NCI-H2081 treated with DMSO at 0.1 percent for 48 hours (cell line): ENCODE data around the gene ZNF138.
"Not testable (repeated sequence)": the region's sequence is repeated elsewhere in the genome, so short reads cannot be mapped to it uniquely, and the experiment has no call there.

Experiments
- DNase-seq: peaks from one replicate; lab custom pipeline; 2025; lab: John Stamatoyannopoulos, UW

The ZNF138 gene

GRCh38 chr7:64838691-64839090 lies 44.5 kb downstream of the ZNF138 start:
- DNase-seq = no peak

- no peak for DNase-seq
Measured at GRCh38 chr7:64839910-64840309, 45.7 kb downstream of the ZNF138 start.

GRCh38 chr7:64849250-64849923 lies 55.2 kb downstream of the ZNF138 start:
- DNase-seq = no peak

- DNase-seq = no peak
Measured at GRCh38 chr7:64849924-64850499, 55.8 kb downstream of the ZNF138 start.

- DNase-seq = no peak
Measured at GRCh38 chr7:64853679-64854078, 59.5 kb downstream of the ZNF138 start.

GRCh38 chr7:64854969-64855368 lies 60.7 kb downstream of the ZNF138 start:
- no peak for DNase-seq

- DNase-seq = no peak
Measured at GRCh38 chr7:64863021-64863420, 68.8 kb downstream of the ZNF138 start.

GRCh38 chr7:64863530-64863929 lies 69.3 kb downstream of the ZNF138 start:
- not testable (repeated sequence) for DNase-seq

- no peak for DNase-seq
Measured at GRCh38 chr7:64863969-64864368, 69.7 kb downstream of the ZNF138 start.

- DNase-seq = no peak
Measured at GRCh38 chr7:64867863-64868440, 73.7 kb downstream of the ZNF138 start.

- DNase-seq = no peak
Measured at GRCh38 chr7:64868499-64868898, 74.3 kb downstream of the ZNF138 start.

GRCh38 chr7:64869121-64869725 lies 75.0 kb downstream of the ZNF138 start:
- DNase-seq = no peak

GRCh38 chr7:64869912-64870562 lies 75.8 kb downstream of the ZNF138 start:
- DNase-seq = no peak

- no peak for DNase-seq
Measured at GRCh38 chr7:64870656-64871055, 76.4 kb downstream of the ZNF138 start.

GRCh38 chr7:64871761-64872160 lies 77.5 kb downstream of the ZNF138 start:
- no peak for DNase-seq

- DNase-seq = no peak
Measured at GRCh38 chr7:64872351-64873154, 78.3 kb downstream of the ZNF138 start.

GRCh38 chr7:64873155-64873500 lies 78.9 kb downstream of the ZNF138 start:
- no peak for DNase-seq

GRCh38 chr7:64873517-64873916 lies 79.3 kb downstream of the ZNF138 start:
- DNase-seq = no peak

- DNase-seq = no peak
Measured at GRCh38 chr7:64874114-64874513, 79.9 kb downstream of the ZNF138 start.

GRCh38 chr7:64874562-64875250 lies 80.5 kb downstream of the ZNF138 start:
- no peak for DNase-seq

- DNase-seq = no peak
Measured at GRCh38 chr7:64875258-64875657, 81.0 kb downstream of the ZNF138 start.
